Measurements from ENCODE around the gene ATF6. TPM values are rescaled to one million over a fixed set of nuclear protein-coding genes. Genes with fewer than 3 reads are reported as not detected.

ATF6 gene
- total and polyA plus RNA-seq, 2 of the 8 experiments (the other 6 are each of a cell fraction or from before 2014, with no cell fraction given) = 4.6 to 10.0 TPM

DNA sequence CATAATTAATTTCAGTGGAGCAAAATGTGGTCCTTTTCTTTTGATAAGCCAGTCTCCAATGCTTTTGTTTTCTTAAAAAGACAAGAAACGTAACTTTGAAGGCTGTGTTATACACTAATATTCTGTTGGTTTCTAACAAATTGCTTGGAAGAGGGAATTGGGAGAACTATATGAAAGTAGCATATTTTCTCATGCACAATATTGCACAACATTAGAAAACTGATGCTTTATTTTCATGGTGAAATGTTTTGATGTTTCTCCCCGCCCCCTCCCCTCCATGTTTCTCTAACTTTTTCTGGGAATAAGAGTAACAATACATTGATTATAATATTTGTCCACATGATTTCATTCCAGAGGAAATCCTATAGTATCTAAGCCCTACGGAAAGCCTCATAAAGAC is 142.1 kb downstream of the ATF6 start:
- Histone ChIP-seq H3K56ac (replicated peaks; ENCODE audit: insufficient read length, low read depth, low read length) (no peak overlapping the region), H3K9me3 (ENCODE audit: insufficient read depth in 2 of 2, low read depth in 1 of 2, low read length in 1 of 2) (no peaks in the 10 kb centered on the region), H3K9ac (replicated peaks in 1 of 4; ENCODE audit: extremely low read depth in 1 of 4, low read depth in 3 of 4, low read length in 3 of 4) (no peak overlapping the region), H2BK15ac (ENCODE audit: low read length) (no peak overlapping the region), H3K4me1 (replicated peaks in 1 of 4; ENCODE audit: control insufficient read depth in 3 of 4, insufficient read depth in 4 of 4, low read length in 3 of 4) (no peaks in the 10 kb centered on the region), H2BK120ac (replicated peaks; ENCODE audit: low read depth, low read length) (no peak overlapping the region), H3K23ac (ENCODE audit: insufficient read length) (no peak overlapping the region), H2BK12ac (ENCODE audit: low read depth, low read length) (no peak overlapping the region), H3K79me2 (ENCODE audit: control insufficient read depth in 1 of 2, insufficient read depth in 2 of 2, low read length in 2 of 2) (no peaks in the 10 kb centered on the region), H2BK5ac (ENCODE audit: low read depth, low read length) (no peak overlapping the region), H3K23me2 (ENCODE audit: low read depth, low read length) (no peaks in the 10 kb centered on the region), H2BK20ac (ENCODE audit: low read length) (no peak overlapping the region), H3K36me3 (ENCODE audit: control insufficient read depth in 2 of 4, insufficient read depth in 4 of 4, low read length in 3 of 4) (no peaks in the 10 kb centered on the region), H3K4ac (replicated peaks; ENCODE audit: insufficient read length, low read depth, low read length) (no peak overlapping the region), H2AFZ (ENCODE audit: low read length) (no peak overlapping the region), H3K4me3 (ENCODE audit: extremely low read depth in 1 of 4, insufficient read depth in 2 of 4, low read depth in 3 of 4, low read length in 4 of 4) (no peak overlapping the region), H4K8ac (ENCODE audit: extremely low read depth, insufficient read depth, low read length) (no peak overlapping the region), H4K91ac (replicated peaks; ENCODE audit: insufficient read length, low read length) (no peak overlapping the region), H4K5ac (ENCODE audit: insufficient read length, low read depth, low read length) (no peak overlapping the region), H4K20me1 (replicated peaks in 1 of 2; ENCODE audit: control insufficient read depth in 1 of 2, insufficient read depth in 2 of 2, low read length in 2 of 2) (no peaks in the 10 kb centered on the region), H3K18ac (ENCODE audit: extremely low read depth, low read length) (no peak overlapping the region), H3K27ac (ENCODE audit: low read depth, low read length) (no peak overlapping the region), H3K4me2 (ENCODE audit: insufficient read depth in 1 of 2, low read depth in 2 of 2, low read length in 2 of 2) (no peak overlapping the region), H3K14ac (ENCODE audit: insufficient read length) (no peak overlapping the region), H2AK5ac (ENCODE audit: low read depth, low read length) (no peak overlapping the region), H3K79me1 (ENCODE audit: low read depth, low read length) (no peaks in the 10 kb centered on the region), H3K27me3 (replicated peaks in 1 of 4; ENCODE audit: control insufficient read depth in 3 of 4, extremely low read depth in 1 of 4, insufficient read depth in 3 of 4, low read length in 3 of 4) (no peaks in the 10 kb centered on the region)
- ChIA-PET CTCF (ENCODE audit: partially characterized antibody) (no interaction called here), POLR2A (ENCODE audit: partially characterized antibody) (no interaction called here)
- FAIRE-seq = no peak
- 86% methylated on average over 3 of the region's 3 CpGs; no CpG with 5 or more reads in 1 of the 2 experiments for WGBS, 2 experiments (ENCODE audit: extremely low coverage in 1 of 2, insufficient coverage in 1 of 2, insufficient read length in 1 of 2, insufficient replicate concordance in 2 of 2, low coverage in 1 of 2, low lambda C conversion rate in 2 of 2, missing lambda C conversion rate in 1 of 2)
- no peak for DNase-seq (ENCODE audit: low read depth in 1 of 2, low spot score in 2 of 2)
- TF ChIP-seq RBBP5 (IDR thresholded peaks at IDR 0.05; ENCODE audit: borderline replicate concordance, low read depth, low read length) = no peak
- TF ChIP-seq, protein P1, sequence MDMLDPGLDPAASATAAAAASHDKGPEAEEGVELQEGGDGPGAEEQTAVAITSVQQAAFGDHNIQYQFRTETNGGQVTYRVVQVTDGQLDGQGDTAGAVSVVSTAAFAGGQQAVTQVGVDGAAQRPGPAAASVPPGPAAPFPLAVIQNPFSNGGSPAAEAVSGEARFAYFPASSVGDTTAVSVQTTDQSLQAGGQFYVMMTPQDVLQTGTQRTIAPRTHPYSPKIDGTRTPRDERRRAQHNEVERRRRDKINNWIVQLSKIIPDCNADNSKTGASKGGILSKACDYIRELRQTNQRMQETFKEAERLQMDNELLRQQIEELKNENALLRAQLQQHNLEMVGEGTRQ (IDR thresholded peaks at IDR 0.05; ENCODE audit: low read length) = no peak
- no peak for TF ChIP-seq CHD2 (IDR thresholded peaks at IDR 0.05; ENCODE audit: low read length)
- no peak for TF ChIP-seq ZNF274 (IDR thresholded peaks at IDR 0.05; ENCODE audit: borderline replicate concordance, extremely low read depth, low read length)
- TF ChIP-seq BCL11A (IDR thresholded peaks at IDR 0.05; ENCODE audit: low read depth in 2 of 2, low read length in 2 of 2) = no peak
- TF ChIP-seq SP4 (IDR thresholded peaks at IDR 0.05; ENCODE audit: low read length) = no peak
- no peak for TF ChIP-seq POLR2AphosphoS5 (IDR thresholded peaks at IDR 0.05; ENCODE audit: low read depth, low read length)
- TF ChIP-seq NANOG (IDR thresholded peaks at IDR 0.05; ENCODE audit: insufficient read depth, low read depth, low read length, poor library complexity, severe bottlenecking) = no peak
- no peak for TF ChIP-seq E2F6 (IDR thresholded peaks at IDR 0.05)
- TF ChIP-seq CTBP2 (IDR thresholded peaks at IDR 0.05; ENCODE audit: borderline replicate concordance, insufficient read depth, insufficient read length, low read length) = no peak
- no peak for TF ChIP-seq POU5F1 (IDR thresholded peaks at IDR 0.05; ENCODE audit: low read depth, low read length)
- no peak for TF ChIP-seq MAFK (IDR thresholded peaks at IDR 0.05; ENCODE audit: low read depth, low read length)
- no peak for TF ChIP-seq NRF1 (IDR thresholded peaks at IDR 0.05; ENCODE audit: low read depth, low read length)

Data from H1 (cell line).